Adrenal gland (tissue), 5 donors: ENCODE results near the gene MVB12A.

Experiments
- CTCF ChIP-seq, 6 experiments: fragments of 450-650 bp in 4 of 6; fragments of 200-600 bp in 2 of 6; sonication (generic) in 1 of 6; IDR thresholded peaks; 1 replicate in 5 of 6; 2 replicates in 1 of 6; pipeline versions ENCODE4 v1.5.1 to v1.8.0; 2016 to 2021; ENCODE audit warnings: antibody characterized with exemption in 6 of 6, mild to moderate bottlenecking in 2 of 6, moderate library complexity in 1 of 6
- POLR2A ChIP-seq, 2 donors: fragments of 450-650 bp; IDR thresholded peaks; one replicate each; pipeline ENCODE4 v1.6.1; 2017; ENCODE audit warnings: antibody characterized with exemption in 2 of 2, mild to moderate bottlenecking in 2 of 2, moderate library complexity in 1 of 2
- donor health status: DM: no; HTN: no; CAD: no.

- TF ChIP-seq CTCF (IDR thresholded peaks at IDR 0.05), result no peak
- TF ChIP-seq POLR2A (IDR thresholded peaks at IDR 0.05), result no peak
Measured at GRCh38 chr19:17460372-17461230, 40.8 kb downstream of the MVB12A start, which contains the start of gene NXNL1.
